ENCODE measurements around the gene AAMP. TPM values are rescaled to one million over a fixed set of nuclear protein-coding genes. Genes with fewer than 3 reads are reported as not detected.
A peak's percentile ranks its signal among the peaks of the same experiment; 100 is the strongest.

AAMP gene
- polyA plus RNA-seq, 3 donors from 2014 or later = 71.8 to 158 (median 101) TPM

GRCh38 chr2:218256612-218257350 lies 13.2 kb downstream of the AAMP start:
- Mint-ChIP-seq H3K4me1 (peaks cover 25% of the 10 kb centered on the region in 2 donors), H3K9me3 (no peaks in the 10 kb centered on the region), H3K27me3 (ENCODE audit: low read depth in 3 of 3) (peaks cover 1 to 3% (median 3%) of the 10 kb centered on the region in 3 donors), H3K4me3 (no peak overlapping the region), H3K27ac (peak overlapping the region; percentile 78 to 95 (median 89)), H3K36me3 (peaks cover 6 to 25% (median 10%) of the 10 kb centered on the region in 3 donors)
- DNase-seq = no peak

- H3K4me1 Mint-ChIP-seq = peaks cover 25% of the 10 kb centered on the region in 2 donors
- peak overlapping the region in 5 of 6 donors; percentile 19 to 67 (median 50) for H3K27ac Mint-ChIP-seq
- DNase-seq = no peak
- H3K27me3 Mint-ChIP-seq (ENCODE audit: low read depth in 3 of 3) = peaks cover 1 to 6% (median 3%) of the 10 kb centered on the region in 3 donors
- H3K4me3 Mint-ChIP-seq = no peak overlapping the region
- H3K36me3 Mint-ChIP-seq = peaks cover 6 to 36% (median 10%) of the 10 kb centered on the region in 3 donors
- H3K9me3 Mint-ChIP-seq = no peaks in the 10 kb centered on the region
These were observed 14.5 kb downstream of the AAMP start for GRCh38 chr2:218255446-218255845.

- peaks cover 22 to 55% (median 24%) of the 10 kb centered on the region in 3 donors for H3K36me3 Mint-ChIP-seq
- H3K27ac Mint-ChIP-seq = peak overlapping the region in 4 of 6 donors; percentile 15 to 51 (median 39)
These were observed 16.7 kb downstream of the AAMP start for GRCh38 chr2:218253232-218253625.

GRCh38 chr2:218252509-218253231 lies 17.3 kb downstream of the AAMP start:
- H3K9me3 Mint-ChIP-seq = no peaks in the 10 kb centered on the region
- H3K4me1 Mint-ChIP-seq = peaks cover 14 to 15% of the 10 kb centered on the region in 2 donors
- peak overlapping the region in 5 of 6 donors; percentile 6 to 66 (median 46) for H3K27ac Mint-ChIP-seq
- H3K4me3 Mint-ChIP-seq = no peak overlapping the region
- peaks cover 22 to 59% (median 27%) of the 10 kb centered on the region in 3 donors for H3K36me3 Mint-ChIP-seq
- DNase-seq = no peak
- H3K27me3 Mint-ChIP-seq (ENCODE audit: low read depth in 3 of 3) = peaks cover 1 to 7% (median 3%) of the 10 kb centered on the region in 3 donors

More at GRCh38 chr2:218253232-218253625, 16.7 kb downstream of the AAMP start:
- H3K9me3 Mint-ChIP-seq = no peaks in the 10 kb centered on the region
- H3K4me1 Mint-ChIP-seq = peaks cover 17% of the 10 kb centered on the region in 2 donors
- peaks cover 1 to 9% (median 3%) of the 10 kb centered on the region in 3 donors for H3K27me3 Mint-ChIP-seq (ENCODE audit: low read depth in 3 of 3)
- H3K4me3 Mint-ChIP-seq = no peak overlapping the region
- DNase-seq = no peak

- Mint-ChIP-seq H3K9me3 (no peaks in the 10 kb centered on the region), H3K27me3 (ENCODE audit: low read depth in 3 of 3) (peaks cover 0 to 6% (median 3%) of the 10 kb centered on the region in 3 donors), H3K4me1 (peaks cover 17 to 18% of the 10 kb centered on the region in 2 donors), H3K4me3 (no peak overlapping the region), H3K27ac (peak overlapping the region in 4 of 6 donors; percentile 55 to 83 (median 68)), H3K36me3 (peaks cover 22 to 60% (median 28%) of the 10 kb centered on the region in 3 donors)
- DNase-seq = no peak
These were observed 20.2 kb downstream of the AAMP start for GRCh38 chr2:218249691-218250090.

GRCh38 chr2:218245214-218245613 lies 24.7 kb downstream of the AAMP start:
- peak overlapping the region; percentile 31 to 79 (median 72) for H3K27ac Mint-ChIP-seq
- H3K36me3 Mint-ChIP-seq = peaks cover 19 to 64% (median 44%) of the 10 kb centered on the region in 3 donors

GRCh38 chr2:218244665-218245064 lies 25.3 kb downstream of the AAMP start:
- Mint-ChIP-seq H3K4me1 (peaks cover 32 to 49% of the 10 kb centered on the region in 2 donors), H3K27ac (peak overlapping the region; percentile 10 to 82 (median 64)), H3K27me3 (ENCODE audit: low read depth in 3 of 3) (peaks cover 0 to 5% (median 0%) of the 10 kb centered on the region in 3 donors), H3K36me3 (peaks cover 14 to 60% (median 39%) of the 10 kb centered on the region in 3 donors), H3K9me3 (no peaks in the 10 kb centered on the region), H3K4me3 (no peak overlapping the region)
- no peak for DNase-seq

More at GRCh38 chr2:218245214-218245613, 24.7 kb downstream of the AAMP start:
- H3K9me3 Mint-ChIP-seq = no peaks in the 10 kb centered on the region
- H3K4me1 Mint-ChIP-seq = peaks cover 34 to 53% of the 10 kb centered on the region in 2 donors
- peak in 2 of 3 donors; percentile 18 to 35 for DNase-seq
- no peak overlapping the region for H3K4me3 Mint-ChIP-seq
- peaks cover 0 to 2% (median 0%) of the 10 kb centered on the region in 3 donors for H3K27me3 Mint-ChIP-seq (ENCODE audit: low read depth in 3 of 3)

GRCh38 chr2:218244204-218244603 lies 25.7 kb downstream of the AAMP start:
- Mint-ChIP-seq H3K36me3 (peaks cover 9 to 58% (median 38%) of the 10 kb centered on the region in 3 donors), H3K27me3 (ENCODE audit: low read depth in 3 of 3) (peaks cover 0 to 3% (median 0%) of the 10 kb centered on the region in 3 donors), H3K9me3 (no peaks in the 10 kb centered on the region), H3K4me1 (peaks cover 30 to 49% of the 10 kb centered on the region in 2 donors), H3K27ac (peak overlapping the region; percentile 10 to 82 (median 58)), H3K4me3 (no peak overlapping the region)
- DNase-seq = no peak

GRCh38 chr2:218238887-218239286 lies 31.1 kb downstream of the AAMP start:
- H3K36me3 Mint-ChIP-seq = peaks cover 16 to 64% (median 30%) of the 10 kb centered on the region in 3 donors
- DNase-seq = no peak
- H3K4me1 Mint-ChIP-seq = peaks cover 20 to 59% of the 10 kb centered on the region in 2 donors
- peaks cover 2 to 15% (median 4%) of the 10 kb centered on the region in 3 donors for H3K27me3 Mint-ChIP-seq (ENCODE audit: low read depth in 3 of 3)
- H3K4me3 Mint-ChIP-seq = no peak overlapping the region
- H3K9me3 Mint-ChIP-seq = no peaks in the 10 kb centered on the region
- H3K27ac Mint-ChIP-seq = peak overlapping the region in 4 of 6 donors; percentile 40 to 65 (median 54)

- peaks cover 23 to 55% of the 10 kb centered on the region in 2 donors for H3K4me1 Mint-ChIP-seq
- DNase-seq = no peak
- H3K4me3 Mint-ChIP-seq = no peak overlapping the region
- H3K27me3 Mint-ChIP-seq (ENCODE audit: low read depth in 3 of 3) = peaks cover 2 to 18% (median 5%) of the 10 kb centered on the region in 3 donors
- peak overlapping the region in 2 of 6 donors; percentile 64 to 73 for H3K27ac Mint-ChIP-seq
- H3K9me3 Mint-ChIP-seq = no peaks in the 10 kb centered on the region
- peaks cover 18 to 65% (median 26%) of the 10 kb centered on the region in 3 donors for H3K36me3 Mint-ChIP-seq
These were observed 33.1 kb downstream of the AAMP start for GRCh38 chr2:218236829-218237228.

GRCh38 chr2:218235017-218235416 lies 34.9 kb downstream of the AAMP start:
- Mint-ChIP-seq H3K36me3 (peaks cover 24 to 65% (median 29%) of the 10 kb centered on the region in 3 donors), H3K4me1 (peaks cover 37 to 61% of the 10 kb centered on the region in 2 donors), H3K9me3 (no peaks in the 10 kb centered on the region), H3K27ac (peak overlapping the region in 5 of 6 donors; percentile 22 to 83 (median 73)), H3K27me3 (ENCODE audit: low read depth in 3 of 3) (peaks cover 10 to 27% (median 15%) of the 10 kb centered on the region in 3 donors), H3K4me3 (no peak overlapping the region)
- DNase-seq = no peak

GRCh38 chr2:218234521-218234920 lies 35.4 kb downstream of the AAMP start:
- Mint-ChIP-seq H3K4me1 (peaks cover 40 to 61% of the 10 kb centered on the region in 2 donors), H3K4me3 (no peak overlapping the region), H3K9me3 (no peaks in the 10 kb centered on the region), H3K36me3 (peaks cover 24 to 65% (median 29%) of the 10 kb centered on the region in 3 donors), H3K27ac (peak overlapping the region in 5 of 6 donors; percentile 26 to 83 (median 66)), H3K27me3 (ENCODE audit: low read depth in 3 of 3) (peaks cover 10 to 26% (median 19%) of the 10 kb centered on the region in 3 donors)
- no peak for DNase-seq

- Mint-ChIP-seq H3K4me3 (peak overlapping the region in 1 of 5 donors; percentile 17), H3K27me3 (ENCODE audit: low read depth in 3 of 3) (peaks cover 9 to 26% (median 19%) of the 10 kb centered on the region in 3 donors), H3K4me1 (peaks cover 48 to 65% of the 10 kb centered on the region in 2 donors), H3K36me3 (peaks cover 26 to 64% (median 29%) of the 10 kb centered on the region in 3 donors), H3K27ac (peak overlapping the region; percentile 47 to 88 (median 74)), H3K9me3 (no peaks in the 10 kb centered on the region)
- DNase-seq = no peak
These were observed 36.4 kb downstream of the AAMP start for GRCh38 chr2:218233543-218233942.

All from immature natural killer cell (primary cell).